K562 (cell line): ENCODE measurements around the gene PRCD. TPM values are rescaled to one million over a fixed set of nuclear protein-coding genes. Genes with fewer than 3 reads are reported as not detected.

Source experiments
- CHD7 ChIP-seq: fragments of 200-600 bp; sonication (generic); IDR thresholded peaks from one replicate; pipeline ENCODE4 v1.6.1; 2012; ENCODE audit warnings: mild to moderate bottlenecking, low read depth, low read length, inconsistent platforms
- PHF21A ChIP-seq: fragments of 450-650 bp; IDR thresholded peaks from 2 replicates; pipeline ENCODE4 v1.6.1; 2017; ENCODE audit warnings: low read depth, borderline replicate concordance
- PML ChIP-seq: IDR thresholded peaks from 2 replicates; pipeline ENCODE4 v1.6.1; 2012; ENCODE audit warnings: low read length, inconsistent platforms
- STAT5B ChIP-seq: fragments of 250-450 bp; sonication (Bioruptor Pico); IDR thresholded peaks from 2 replicates; pipeline ENCODE4 v1.8.0; 2021; ENCODE audit warnings: mild to moderate bottlenecking, inconsistent platforms
- ZBTB43 ChIP-seq: sonication (generic); formaldehyde crosslinking; IDR thresholded peaks from 2 replicates; pipeline ENCODE4 v1.8.0; 2023; ENCODE audit warnings: mild to moderate bottlenecking, missing genetic modification reagents
- polyA plus RNA-seq, 8 experiments: library from polyadenylated mRNA; depleted of rRNA in 4 of 8; stranded (reverse) in 5 of 8; unstranded in 3 of 8; fragments of >200 nt; fragmentation: Nextera tagmentation in 2 of 8; fragmentation: Illumina TruSeq in 1 of 8; extraction: Ambion mirVana in 2 of 8; extraction: Trizol in 1 of 8; gene quantifications; 2 replicates each; pipeline versions ENCODE4 v1.2.1 to v1.2.3, GENCODE V29; 2011 to 2014; ENCODE audit warnings: inconsistent platforms in 1 of 8, missing spikeins in 1 of 8
- total RNA-seq, 7 experiments: library from RNA; depleted of rRNA in 6 of 7; stranded (reverse); fragments of >200 nt in 6 of 7; fragmentation: Illumina TruSeq in 2 of 7; extraction: Trizol in 2 of 7; gene quantifications; 2 replicates each; pipeline versions ENCODE4 v1.2.1 to v1.2.3, GENCODE V29; 2011 to 2021; ENCODE audit warnings: low replicate concordance in 1 of 7

The PRCD gene
- total and polyA plus RNA-seq, 9 of the 15 experiments (the other 6 are each of a cell fraction or from before 2014, with no cell fraction given), result 0.20 to 0.25 (median 0.21) TPM; not detected in 6

DNA sequence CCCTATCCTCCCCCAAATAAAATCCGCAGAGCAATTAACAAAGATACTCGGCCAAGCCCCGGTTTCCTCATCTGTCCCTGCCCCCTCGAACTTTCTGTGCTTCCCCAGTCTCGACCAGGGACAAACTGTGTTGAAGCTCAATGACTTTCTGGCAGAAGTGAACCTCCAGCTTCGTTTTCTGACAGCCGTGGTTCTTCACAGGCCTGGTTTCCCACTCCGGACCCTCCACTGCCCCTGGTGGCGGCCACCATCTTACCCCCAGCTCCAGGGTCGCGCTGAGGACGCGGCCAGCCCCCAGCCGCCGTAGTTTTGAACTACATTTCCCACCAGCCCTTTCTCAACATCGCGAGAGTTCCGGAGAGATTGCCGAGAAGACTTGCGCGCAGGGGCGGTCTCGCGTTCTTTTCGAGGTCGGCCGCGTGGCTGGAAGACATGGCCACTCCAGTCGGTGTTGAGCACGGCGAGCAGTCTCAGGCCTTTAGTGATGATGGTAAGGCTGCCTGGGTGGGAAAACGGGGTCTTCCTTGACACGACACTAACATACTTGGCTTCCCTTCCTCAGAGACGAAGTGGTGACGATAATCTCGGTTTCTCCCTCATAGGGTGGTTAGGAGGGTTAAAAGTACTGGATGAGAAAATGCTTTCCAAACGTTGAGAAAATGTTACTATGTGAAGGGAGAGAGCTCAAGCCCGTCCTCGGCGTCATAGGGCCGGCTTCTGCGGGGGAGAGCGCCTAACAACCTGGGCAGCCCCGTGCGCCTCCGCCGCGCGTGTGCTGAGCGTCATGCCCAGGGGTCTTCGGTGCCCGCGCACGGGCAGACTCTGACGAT lies 17.7 kb downstream of the PRCD start (continued):
- TF ChIP-seq CHD7 (no peak), PML (peak; percentile 91), STAT5B (no peak), ZBTB43 (CRISPR knock-in tag) (0 out of 2 replicates have a peak, but pooled peaks have one; percentile 1), PHF21A (no peak)
